ENCODE measurements around the gene PPP3CA. TPM values are rescaled to one million over a fixed set of nuclear protein-coding genes. Genes with fewer than 3 reads are reported as not detected.

Gene PPP3CA
- total and polyA plus RNA-seq, 3 donors from 2014 or later, result 19.1 to 44.5 (median 39.1) TPM

GRCh38 chr4:101328063-101328602 is 19.2 kb downstream of the PPP3CA start:
- Histone ChIP-seq H3K4me1 (peaks cover 5% of the 10 kb centered on the region), H3K4me3 (no peak overlapping the region), H3K27me3 (no peaks in the 10 kb centered on the region), H3K27ac (no peak overlapping the region), H3K9me3 (no peaks in the 10 kb centered on the region), H3K36me3 (ENCODE audit: low read depth, missing control alignments) (no peaks in the 10 kb centered on the region)
- intact Hi-C loops (cut with DNase I; ENCODE audit: low total_unique reads), result no loop called here
- TF ChIP-seq POLR2A (IDR thresholded peaks at IDR 0.05) (no peak), CTCF (IDR thresholded peaks at IDR 0.05) (no peak)
- 67 to 71% methylated on average over 4 of the region's 4 CpGs for WGBS, 2 donors
- no peak for DNase-seq

GRCh38 chr4:101326576-101326975 is 20.8 kb downstream of the PPP3CA start:
- no peaks in the 10 kb centered on the region for H3K9me3 ChIP-seq
- TF ChIP-seq POLR2A (IDR thresholded peaks at IDR 0.05) (no peak), CTCF (IDR thresholded peaks at IDR 0.05) (no peak)
- 84 to 91% methylated on average over 1 of the region's 1 CpG for WGBS, 2 donors
- no peaks in the 10 kb centered on the region for H3K36me3 ChIP-seq (ENCODE audit: low read depth, missing control alignments)
- H3K27me3 ChIP-seq, result no peaks in the 10 kb centered on the region
- no peak for DNase-seq
- intact Hi-C loops (cut with DNase I; ENCODE audit: low total_unique reads), result no loop called here
- no peak overlapping the region for H3K27ac ChIP-seq
- H3K4me3 ChIP-seq, result no peak overlapping the region
- H3K4me1 ChIP-seq, result peaks cover 5% of the 10 kb centered on the region

- Histone ChIP-seq H3K36me3 (ENCODE audit: low read depth, missing control alignments) (no peaks in the 10 kb centered on the region), H3K27me3 (no peaks in the 10 kb centered on the region), H3K9me3 (no peaks in the 10 kb centered on the region), H3K27ac (no peak overlapping the region), H3K4me1 (no peaks in the 10 kb centered on the region), H3K4me3 (no peak overlapping the region)
- no peak for DNase-seq
- intact Hi-C loops (cut with DNase I; ENCODE audit: low total_unique reads), result no loop called here
- TF ChIP-seq CTCF (IDR thresholded peaks at IDR 0.05) (no peak), POLR2A (IDR thresholded peaks at IDR 0.05) (no peak)
- WGBS, 2 donors, result 95 to 97% methylated on average over 1 of the region's 1 CpG
Observed at GRCh38 chr4:101322743-101323142, 24.6 kb downstream of the PPP3CA start.

GRCh38 chr4:101321481-101322042 is 25.8 kb downstream of the PPP3CA start:
- DNase-seq, result no peak
- WGBS, 2 donors, result 53 to 56% methylated on average over 4 of the region's 4 CpGs
- TF ChIP-seq POLR2A (IDR thresholded peaks at IDR 0.05) (no peak), CTCF (IDR thresholded peaks at IDR 0.05) (no peak)
- intact Hi-C loops (cut with DNase I; ENCODE audit: low total_unique reads), result no loop called here
- Histone ChIP-seq H3K9me3 (no peaks in the 10 kb centered on the region), H3K27ac (peak overlapping the region in 1 of 2 donors; percentile 7), H3K36me3 (ENCODE audit: low read depth, missing control alignments) (no peaks in the 10 kb centered on the region), H3K4me3 (no peak overlapping the region), H3K27me3 (no peaks in the 10 kb centered on the region), H3K4me1 (no peaks in the 10 kb centered on the region)

- no peak for DNase-seq
- Histone ChIP-seq H3K9me3 (no peaks in the 10 kb centered on the region), H3K4me3 (no peak overlapping the region), H3K36me3 (ENCODE audit: low read depth, missing control alignments) (no peaks in the 10 kb centered on the region), H3K4me1 (no peaks in the 10 kb centered on the region), H3K27ac (no peak overlapping the region), H3K27me3 (no peaks in the 10 kb centered on the region)
- intact Hi-C loops (cut with DNase I; ENCODE audit: low total_unique reads), result no loop called here
- TF ChIP-seq CTCF (IDR thresholded peaks at IDR 0.05) (no peak), POLR2A (IDR thresholded peaks at IDR 0.05) (no peak)
- WGBS, 2 donors, result 91 to 97% methylated on average over 3 of the region's 3 CpGs
Observed at GRCh38 chr4:101315786-101316185, 31.5 kb downstream of the PPP3CA start.
